Measurements from ENCODE around the gene CD47. TPM values are rescaled to one million over a fixed set of nuclear protein-coding genes. Genes with fewer than 3 reads are reported as not detected.

The CD47 gene
- polyA plus RNA-seq, 3 donors: 52.3 to 203 (median 173) TPM

DNA sequence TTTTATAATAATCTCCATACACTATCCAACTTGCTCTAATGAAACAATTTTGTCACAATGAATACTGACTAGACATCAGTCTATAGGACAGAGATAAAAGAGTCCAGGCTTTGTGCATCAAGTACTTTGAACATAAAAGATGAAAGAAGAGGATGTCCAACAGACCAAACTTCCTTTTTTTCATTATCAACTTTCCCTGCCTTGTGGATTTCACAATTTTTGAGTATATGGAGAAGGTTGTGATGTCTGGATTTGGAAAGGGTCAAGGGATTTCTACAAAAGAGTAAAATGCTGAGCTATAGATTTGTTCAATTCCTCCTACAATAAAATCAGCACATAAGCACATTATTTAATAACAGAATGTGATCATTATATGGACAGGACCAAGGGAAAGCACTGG, 25.7 kb downstream of the CD47 start:
- Mint-ChIP-seq H3K36me3 (peaks cover 34 to 55% of the 10 kb centered on the region in 2 donors), H3K27ac (peak overlapping the region in 4 of 7 donors; percentile 28 to 52 (median 43)), H3K27me3 (ENCODE audit: low read depth in 3 of 3) (no peaks in the 10 kb centered on the region), H3K9me3 (no peaks in the 10 kb centered on the region), H3K4me3 (no peak overlapping the region), H3K4me1 (peaks cover 18% of the 10 kb centered on the region)
- Histone ChIP-seq H4K20me1 (ENCODE audit: insufficient read depth, low read length) (peaks cover 49% of the 10 kb centered on the region), H3K9me3 (replicated peaks in 1 of 2; ENCODE audit: control insufficient read depth in 1 of 2, insufficient read depth in 1 of 2, low read length in 2 of 2) (no peaks in the 10 kb centered on the region), H3K27me3 (ENCODE audit: control insufficient read depth in 2 of 2, insufficient read depth in 2 of 2, low read length in 2 of 2) (no peaks in the 10 kb centered on the region), H3K9ac (ENCODE audit: insufficient read depth, low read length, poor library complexity, severe bottlenecking) (no peak overlapping the region), H2AFZ (ENCODE audit: insufficient read depth, low read depth, low read length, poor library complexity, severe bottlenecking) (no peak overlapping the region), H3K79me2 (ENCODE audit: insufficient read depth, low read length) (peaks cover 57% of the 10 kb centered on the region), H3K27ac (ENCODE audit: low read depth in 1 of 2, low read length in 2 of 2) (no peak overlapping the region), H3K36me3 (replicated peaks in 1 of 2; ENCODE audit: control insufficient read depth in 1 of 2, insufficient read depth in 2 of 2, low read length in 2 of 2) (peaks cover 36 to 63% of the 10 kb centered on the region in 2 donors), H3K4me2 (replicated peaks; ENCODE audit: extremely low read depth, low read length, poor library complexity, severe bottlenecking) (no peak overlapping the region), H3K4me3 (replicated peaks in 1 of 3; ENCODE audit: low read depth in 2 of 3, low read length in 3 of 3) (no peak overlapping the region), H3K4me1 (ENCODE audit: control insufficient read depth in 1 of 2, insufficient read depth in 2 of 2, low read length in 2 of 2) (peaks cover 16 to 23% of the 10 kb centered on the region in 2 donors)
- no peak for TF ChIP-seq CTCF (IDR thresholded peaks at IDR 0.05)
- DNase-seq: peak in 2 of 3 donors; percentile 20 to 39
- intact Hi-C loops (cut with micrococcal nuclease): no loop called here

- Histone ChIP-seq H3K4me2 (replicated peaks; ENCODE audit: extremely low read depth, low read length, poor library complexity, severe bottlenecking) (no peak overlapping the region), H3K4me1 (ENCODE audit: control insufficient read depth in 1 of 2, insufficient read depth in 2 of 2, low read length in 2 of 2) (peaks cover 16 to 23% of the 10 kb centered on the region in 2 donors), H3K9me3 (replicated peaks in 1 of 2; ENCODE audit: control insufficient read depth in 1 of 2, insufficient read depth in 1 of 2, low read length in 2 of 2) (no peaks in the 10 kb centered on the region), H3K79me2 (ENCODE audit: insufficient read depth, low read length) (peaks cover 52% of the 10 kb centered on the region), H2AFZ (ENCODE audit: insufficient read depth, low read depth, low read length, poor library complexity, severe bottlenecking) (no peak overlapping the region), H4K20me1 (ENCODE audit: insufficient read depth, low read length) (peaks cover 49% of the 10 kb centered on the region), H3K4me3 (replicated peaks in 1 of 3; ENCODE audit: low read depth in 2 of 3, low read length in 3 of 3) (no peak overlapping the region), H3K36me3 (replicated peaks in 1 of 2; ENCODE audit: control insufficient read depth in 1 of 2, insufficient read depth in 2 of 2, low read length in 2 of 2) (peaks cover 40 to 63% of the 10 kb centered on the region in 2 donors), H3K9ac (ENCODE audit: insufficient read depth, low read length, poor library complexity, severe bottlenecking) (no peak overlapping the region), H3K27ac (ENCODE audit: low read depth in 1 of 2, low read length in 2 of 2) (peak overlapping the region in 1 of 2 donors; percentile 27), H3K27me3 (ENCODE audit: control insufficient read depth in 2 of 2, insufficient read depth in 2 of 2, low read length in 2 of 2) (no peaks in the 10 kb centered on the region)
- no peaks in the 10 kb centered on the region for H3K27me3 Mint-ChIP-seq (ENCODE audit: low read depth in 3 of 3)
- H3K4me1 Mint-ChIP-seq: peaks cover 18% of the 10 kb centered on the region
- 83% methylated on average over 1 of the region's 1 CpG for WGBS (ENCODE audit: insufficient coverage)
- H3K27ac Mint-ChIP-seq: peak overlapping the region in 1 of 7 donors; percentile 28
- DNase-seq: no peak
- no peaks in the 10 kb centered on the region for H3K9me3 Mint-ChIP-seq
- peaks cover 34 to 56% of the 10 kb centered on the region in 2 donors for H3K36me3 Mint-ChIP-seq
- TF ChIP-seq CTCF (IDR thresholded peaks at IDR 0.05): no peak
- H3K4me3 Mint-ChIP-seq: no peak overlapping the region
- intact Hi-C loops (cut with micrococcal nuclease): no loop called here
Measured at GRCh38 chr3:108064293-108064887, 26.4 kb downstream of the CD47 start.
